MCF 10A (cell line): ENCODE results near the gene AMIGO1. TPM values are rescaled to one million over a fixed set of nuclear protein-coding genes. Genes with fewer than 3 reads are reported as not detected.

Source experiments
- BruUV-seq: library from RNA; stranded (reverse); fragments of 400-500 nt; replicated peaks from 2 replicates; lab custom pipeline; 2021; lab: Mats Ljungman, UMichigan
- CTCF ChIA-PET: fragments of 300-600 bp; sonication (Branson Sonifier 250); formaldehyde crosslinking; extraction: SDS; loops from one replicate; lab custom pipeline; 2021; ENCODE audit warnings: antibody characterized with exemption, inconsistent platforms; lab: Yijun Ruan, JAX
- POLR2A ChIA-PET: fragments of 300-600, 350-650 bp; sonication (Branson Sonifier 250); formaldehyde crosslinking; extraction: SDS; loops from one replicate; lab custom pipeline; 2020; ENCODE audit warnings: antibody characterized with exemption, inconsistent platforms; lab: Yijun Ruan, JAX
- DNase-seq: peaks from one replicate; pipeline ENCODE4 v3.0.0-alpha.2; 2018; ENCODE audit not compliant: unreplicated experiment
- H3K27ac Mint-ChIP-seq: one replicate; pipeline ENCODE4 v1.8.0; 2022; ENCODE audit warnings: mild to moderate bottlenecking, low read depth, mixed read lengths; ENCODE audit not compliant: unreplicated experiment
- H3K27me3 Mint-ChIP-seq: one replicate; pipeline ENCODE4 v1.8.0; 2022; ENCODE audit warnings: mixed read lengths; ENCODE audit not compliant: insufficient read depth, unreplicated experiment
- H3K36me3 Mint-ChIP-seq: one replicate; pipeline ENCODE4 v1.8.0; 2022; ENCODE audit warnings: mild to moderate bottlenecking, moderate library complexity, mixed read lengths; ENCODE audit not compliant: insufficient read depth, unreplicated experiment
- H3K4me1 Mint-ChIP-seq: one replicate; pipeline ENCODE4 v1.8.0; 2022; ENCODE audit warnings: mixed read lengths; ENCODE audit not compliant: insufficient read depth, unreplicated experiment
- H3K4me3 Mint-ChIP-seq: one replicate; pipeline ENCODE4 v1.8.0; 2022; ENCODE audit warnings: mild to moderate bottlenecking, moderate library complexity, mixed read lengths; ENCODE audit not compliant: unreplicated experiment
- H3K9me3 Mint-ChIP-seq: one replicate; pipeline ENCODE4 v1.8.0; 2022; ENCODE audit warnings: mixed read lengths; ENCODE audit not compliant: unreplicated experiment
- CTCF ChIP-seq: fragments of 200-600 bp; IDR thresholded peaks from one replicate; pipeline ENCODE4 v1.8.0; 2022; ENCODE audit warnings: antibody characterized with exemption, mild to moderate bottlenecking; ENCODE audit not compliant: unreplicated experiment
- intact Hi-C: fragments of 100-400 bp; cut with micrococcal nuclease; formaldehyde crosslinking; loops from 2 replicates; pipeline ENCODE4 v1.14.1; 2022
- total RNA-seq: library from RNA; stranded (reverse); gene quantifications from 2 replicates; pipeline ENCODE4 v1.2.3, GENCODE V29; 2022

AMIGO1 gene
- total RNA-seq, 1 experiment from 2014 or later, result 0.21 TPM

GRCh38 chr1:109548321-109549267 is 39.1 kb upstream of the AMIGO1 start, which contains the start of gene GNAI3:
Gene GNAI3 (plus strand): TSS chr1:109548615. CDS start chr1:109548721, 106 bp downstream.
- Mint-ChIP-seq H3K27me3 (no peaks in the 10 kb centered on the region), H3K36me3 (peaks cover 7% of the 10 kb centered on the region), H3K27ac (peak within 1 kb of the TSS; percentile 98), H3K9me3 (no peaks in the 10 kb centered on the region), H3K4me1 (peaks cover 13% of the 10 kb centered on the region), H3K4me3 (peak within 1 kb of the TSS; percentile 83)
- BruUV-seq, result no TSS peak
- no peak for TF ChIP-seq CTCF
- peak; percentile 96 for DNase-seq
- intact Hi-C loops, result loop anchor here (2.0 kb wide), 1 partner anchor 72 kb away; no protein-coding TSS in a partner anchor
- POLR2A ChIA-PET, result interaction anchor here (0.6 to 3.4 kb wide), 60 partner anchors 11 to 783 kb away, joined by 3 to 99 read pairs (median 5); partner anchors contain the start of genes AHCYL1, AMPD2, ATXN7L2 and GNAT2
- CTCF ChIA-PET, result interaction anchor here (0.6 to 3.4 kb wide), 23 partner anchors 16 to 1038 kb away, joined by 3 to 27 read pairs (median 4); partner anchors contain the start of genes AHCYL1 and ATXN7L2

- peak overlapping the region; percentile 98 for H3K27ac Mint-ChIP-seq
- TSS peak; percentile 89 for BruUV-seq
- H3K4me3 Mint-ChIP-seq, result peak overlapping the region; percentile 83
- DNase-seq, result peak; percentile 38
- no peaks in the 10 kb centered on the region for H3K9me3 Mint-ChIP-seq
- ChIA-PET CTCF (interaction anchor here (0.6 to 4.6 kb wide), 19 partner anchors 10 to 533 kb away, joined by 3 to 123 read pairs (median 7); partner anchors contain the start of gene AHCYL1), POLR2A (interaction anchor here (0.6 to 3.4 kb wide), 58 partner anchors 11 to 506 kb away, joined by 3 to 99 read pairs (median 5); partner anchors contain the start of genes AHCYL1, AMPD2, ATXN7L2 and GNAT2)
- TF ChIP-seq CTCF, result no peak
- no peaks in the 10 kb centered on the region for H3K27me3 Mint-ChIP-seq
- H3K4me1 Mint-ChIP-seq, result peaks cover 13% of the 10 kb centered on the region
- intact Hi-C loops, result loop anchor here (2.0 kb wide), 1 partner anchor 73 kb away; no protein-coding TSS in a partner anchor
- peaks cover 7% of the 10 kb centered on the region for H3K36me3 Mint-ChIP-seq
Measured at GRCh38 chr1:109547463-109548320, 38.2 kb upstream of the AMIGO1 start.

- H3K9me3 Mint-ChIP-seq, result no peaks in the 10 kb centered on the region
- peaks cover 12% of the 10 kb centered on the region for H3K4me1 Mint-ChIP-seq
- peaks cover 7% of the 10 kb centered on the region for H3K36me3 Mint-ChIP-seq
- no TSS peak for BruUV-seq
- peak; percentile 73 for TF ChIP-seq CTCF
- H3K27ac Mint-ChIP-seq, result peak overlapping the region; percentile 98
- H3K4me3 Mint-ChIP-seq, result peak overlapping the region; percentile 83
- DNase-seq, result peak; percentile 95
- CTCF ChIA-PET, result interaction anchor here (0.5 to 26.1 kb wide), 35 partner anchors 9 to 461 kb away, joined by 3 to 1071 read pairs (median 5); partner anchors contain the start of genes AHCYL1, AMIGO1, AMPD2 and ATXN7L2
- POLR2A ChIA-PET, result interaction anchor here (0.6 to 2.6 kb wide), 28 partner anchors 11 to 579 kb away, joined by 3 to 29 read pairs (median 3); partner anchors contain the start of genes AHCYL1, AMPD2, GNAT2 and GSTM4
- intact Hi-C loops, result loop anchor here (1.0 kb wide), 4 partner anchors 84 to 438 kb away; partner anchors contain the start of gene AHCYL1
- no peaks in the 10 kb centered on the region for H3K27me3 Mint-ChIP-seq
Measured at GRCh38 chr1:109546311-109547109, 37.0 kb upstream of the AMIGO1 start.
